Prostate gland (tissue), 2 donors: Measurements from ENCODE around the gene FPR3.

Experiments used
- CTCF ChIP-seq, 4 experiments: fragments of 200-600 bp in 2 of 4; fragments of 450-650 bp in 2 of 4; sonication (generic) in 2 of 4; IDR thresholded peaks; 1 replicate in 3 of 4; 2 replicates in 1 of 4; pipeline ENCODE4 v1.5.1; 2016 to 2019; ENCODE audit warnings: antibody characterized with exemption in 4 of 4, mild to moderate bottlenecking in 2 of 4, moderate library complexity in 2 of 4
- POLR2AphosphoS5 ChIP-seq: sonication (generic); formaldehyde crosslinking; IDR thresholded peaks from one replicate; pipeline ENCODE4 v1.6.1; 2017; ENCODE audit warnings: antibody characterized with exemption

DNA sequence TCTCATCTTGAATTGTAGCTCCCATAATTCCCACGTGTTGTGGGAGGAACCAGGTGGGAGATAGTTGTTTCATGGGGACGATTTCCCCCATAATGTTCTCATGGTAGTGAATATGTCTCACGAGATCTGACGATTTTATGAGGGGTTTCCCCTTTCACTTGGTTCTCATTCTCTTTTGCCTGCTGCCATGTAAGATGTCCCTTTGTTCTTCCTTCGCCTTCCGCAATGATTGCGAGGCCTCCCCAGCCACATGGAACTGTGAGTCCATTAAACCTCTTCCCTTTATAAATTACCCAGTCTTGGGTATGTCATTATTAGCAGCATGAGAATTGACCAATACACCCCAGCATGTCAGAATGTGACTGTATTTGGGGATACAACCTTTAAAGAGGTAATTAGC lies 39.4 kb upstream of the FPR3 start:
- TF ChIP-seq CTCF (IDR thresholded peaks at IDR 0.05) (no peak), POLR2AphosphoS5 (no peak)
